Keratinocyte (primary cell): Measurements from ENCODE around the gene NUAK1. TPM values are rescaled to one million over a fixed set of nuclear protein-coding genes. Genes with fewer than 3 reads are reported as not detected.

Experiments used
- DNase-seq: peaks from one replicate; pipeline ENCODE4 v3.0.0-alpha.2; 2011; ENCODE audit warnings: low read depth, missing footprints, low spot score
- FAIRE-seq: peaks from 2 replicates; lab custom pipeline; 2011; peaks lifted over from hg19 to GRCh38; lab: Jason Lieb, UNC
- H2AFZ ChIP-seq: 2 replicates; pipeline ENCODE4 v1.6.0; 2012; ENCODE audit warnings: low read length, control low read depth, inconsistent platforms; ENCODE audit not compliant: control insufficient read depth
- H3K27ac ChIP-seq: 2 replicates; pipeline ENCODE4 v1.5.1; 2011; ENCODE audit warnings: low read length; ENCODE audit not compliant: control insufficient read depth, insufficient read depth
- H3K27me3 ChIP-seq: 3 replicates; pipeline ENCODE4 v1.6.0; 2011; ENCODE audit warnings: low read length; ENCODE audit not compliant: control insufficient read depth, insufficient read depth; ENCODE audit errors: extremely low read depth
- H3K36me3 ChIP-seq, 2 experiments: 2 replicates in 1 of 2; 3 replicates in 1 of 2; pipeline ENCODE4 v1.5.1; 2011; ENCODE audit warnings: low read length in 2 of 2, mild to moderate bottlenecking in 1 of 2; ENCODE audit not compliant: control insufficient read depth in 2 of 2, insufficient read depth in 2 of 2; ENCODE audit errors: extremely low read depth in 1 of 2
- H3K4me1 ChIP-seq: 3 replicates; pipeline ENCODE4 v1.5.1; 2011; ENCODE audit warnings: low read length; ENCODE audit not compliant: control insufficient read depth, insufficient read depth; ENCODE audit errors: extremely low read depth
- H3K4me2 ChIP-seq: 3 replicates; pipeline ENCODE4 v1.6.0; 2011; ENCODE audit warnings: low read depth, low read length; ENCODE audit not compliant: control insufficient read depth, insufficient read depth; ENCODE audit errors: extremely low read depth
- H3K4me3 ChIP-seq, 3 experiments: fragments of 200-600 bp in 1 of 3; sonication (generic) in 1 of 3; 2 replicates in 2 of 3; 3 replicates in 1 of 3; pipeline ENCODE4 v1.5.1; 2011 to 2016; ENCODE audit warnings: low read length in 3 of 3, mild to moderate bottlenecking in 3 of 3, control low read depth in 2 of 3, inconsistent platforms in 1 of 3, low read depth in 1 of 3, mixed read lengths in 1 of 3, mixed run types in 1 of 3, moderate library complexity in 1 of 3; ENCODE audit not compliant: control insufficient read depth in 2 of 3, insufficient read depth in 2 of 3; ENCODE audit errors: extremely low read depth in 1 of 3
- H3K79me2 ChIP-seq: 2 replicates; pipeline ENCODE4 v1.6.0; 2012; ENCODE audit warnings: low read length; ENCODE audit not compliant: control insufficient read depth, insufficient read depth
- H3K9ac ChIP-seq: 3 replicates; pipeline ENCODE4 v1.6.0; 2011; ENCODE audit warnings: low read length; ENCODE audit not compliant: control insufficient read depth, insufficient read depth; ENCODE audit errors: extremely low read depth
- H3K9me1 ChIP-seq: 3 replicates; pipeline ENCODE4 v1.6.0; 2011; ENCODE audit warnings: low read length; ENCODE audit not compliant: control insufficient read depth, insufficient read depth; ENCODE audit errors: extremely low read depth
- H3K9me3 ChIP-seq: 2 replicates; pipeline ENCODE4 v1.5.1; 2012; ENCODE audit warnings: low read depth, low read length; ENCODE audit not compliant: control insufficient read depth
- H4K20me1 ChIP-seq: 3 replicates; pipeline ENCODE4 v1.6.0; 2011; ENCODE audit warnings: low read length; ENCODE audit not compliant: control insufficient read depth, insufficient read depth; ENCODE audit errors: extremely low read depth
- EZH2 ChIP-seq: IDR thresholded peaks from one replicate; pipeline ENCODE4 v1.6.1; 2012; ENCODE audit warnings: inconsistent platforms, mild to moderate bottlenecking, low read length, moderate library complexity
- dilution Hi-C: fragments of 300-500 bp; cut with MboI; formaldehyde crosslinking; loops from one replicate; pipeline ENCODE4 v1.7.0; 2020; ENCODE audit warnings: low sequenced_read_pairs; ENCODE audit not compliant: extremely low pct_ligation_motif_present
- polyA plus RNA-seq, 5 experiments: library from polyadenylated mRNA; depleted of rRNA in 3 of 5; stranded (reverse) in 3 of 5; stranded (forward) in 1 of 5; unstranded in 1 of 5; fragments of >200 nt; gene quantifications; 1 replicate in 1 of 5; 2 replicates in 3 of 5; 3 replicates in 1 of 5; pipeline versions ENCODE4 v1.2.1 to v1.2.3, GENCODE V29; 2011 to 2012; ENCODE audit warnings: missing spikeins in 2 of 5, low read depth in 1 of 5, low replicate concordance in 1 of 5
- TF ChIP-seq, protein P1 (sequence below), 3 experiments: IDR thresholded peaks in 1 of 3; conservative IDR thresholded peaks in 1 of 3; optimal IDR thresholded peaks in 1 of 3; 2 replicates in 2 of 3; 3 replicates in 1 of 3; pipeline versions ENCODE3 to v1.5.1; 2011; ENCODE audit warnings: low read length in 3 of 3, mild to moderate bottlenecking in 3 of 3, moderate library complexity in 2 of 3, control low read depth in 1 of 3, inconsistent platforms in 1 of 3; ENCODE audit not compliant: insufficient read depth in 2 of 3; ENCODE audit errors: extremely low read depth in 1 of 3

Gene NUAK1
- polyA plus RNA-seq, 1 donor (not counting 4 experiments of a cell fraction or from before 2014, with no cell fraction given), result 12.3 TPM

DNA sequence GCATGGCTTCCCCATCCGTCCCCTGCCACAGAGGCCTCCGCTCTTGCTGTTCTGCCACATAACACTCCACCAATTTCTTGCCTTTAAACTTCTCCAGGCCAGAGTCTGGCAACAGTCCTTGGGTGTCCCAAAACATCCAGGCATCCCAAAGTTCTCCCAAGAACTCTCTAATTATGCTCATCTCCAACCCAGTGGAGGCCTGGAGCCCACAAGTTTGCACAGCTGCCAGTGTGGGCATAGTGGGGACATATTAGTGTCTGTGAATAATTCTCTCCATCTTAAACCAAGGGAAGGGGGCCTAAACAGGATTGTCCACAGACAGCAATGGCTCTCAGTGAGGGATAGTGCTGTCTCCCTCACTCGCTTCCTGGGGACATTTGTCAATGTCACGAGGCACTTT, 124.8 kb downstream of the NUAK1 start:
- no peaks in the 10 kb centered on the region for H3K27me3 ChIP-seq
- no peak overlapping the region for H3K4me2 ChIP-seq
- no peaks in the 10 kb centered on the region for H3K79me2 ChIP-seq
- H3K9me3 ChIP-seq, result no peaks in the 10 kb centered on the region
- H2AFZ ChIP-seq, result no peak overlapping the region
- FAIRE-seq, result no peak
- TF ChIP-seq, protein P1, sequence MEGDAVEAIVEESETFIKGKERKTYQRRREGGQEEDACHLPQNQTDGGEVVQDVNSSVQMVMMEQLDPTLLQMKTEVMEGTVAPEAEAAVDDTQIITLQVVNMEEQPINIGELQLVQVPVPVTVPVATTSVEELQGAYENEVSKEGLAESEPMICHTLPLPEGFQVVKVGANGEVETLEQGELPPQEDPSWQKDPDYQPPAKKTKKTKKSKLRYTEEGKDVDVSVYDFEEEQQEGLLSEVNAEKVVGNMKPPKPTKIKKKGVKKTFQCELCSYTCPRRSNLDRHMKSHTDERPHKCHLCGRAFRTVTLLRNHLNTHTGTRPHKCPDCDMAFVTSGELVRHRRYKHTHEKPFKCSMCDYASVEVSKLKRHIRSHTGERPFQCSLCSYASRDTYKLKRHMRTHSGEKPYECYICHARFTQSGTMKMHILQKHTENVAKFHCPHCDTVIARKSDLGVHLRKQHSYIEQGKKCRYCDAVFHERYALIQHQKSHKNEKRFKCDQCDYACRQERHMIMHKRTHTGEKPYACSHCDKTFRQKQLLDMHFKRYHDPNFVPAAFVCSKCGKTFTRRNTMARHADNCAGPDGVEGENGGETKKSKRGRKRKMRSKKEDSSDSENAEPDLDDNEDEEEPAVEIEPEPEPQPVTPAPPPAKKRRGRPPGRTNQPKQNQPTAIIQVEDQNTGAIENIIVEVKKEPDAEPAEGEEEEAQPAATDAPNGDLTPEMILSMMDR (optimal IDR thresholded peaks at IDR 0.05 in 1 of 3, IDR thresholded peaks at IDR 0.05 in 1 of 3, conservative IDR thresholded peaks at IDR 0.05 in 1 of 3; ENCODE audit: extremely low read depth in 1 of 3, insufficient read depth in 2 of 3, low read length in 3 of 3), result no peak
- no peak for TF ChIP-seq EZH2
- no peaks in the 10 kb centered on the region for H3K36me3 ChIP-seq
- H3K4me1 ChIP-seq, result no peaks in the 10 kb centered on the region
- dilution Hi-C loops, result no loop called here
- DNase-seq, result no peak
- no peaks in the 10 kb centered on the region for H3K9me1 ChIP-seq
- no peak overlapping the region for H3K4me3 ChIP-seq
- no peak overlapping the region for H3K27ac ChIP-seq
- H4K20me1 ChIP-seq, result no peaks in the 10 kb centered on the region
- H3K9ac ChIP-seq, result no peak overlapping the region

Other genes starting within 250 kb of the NUAK1 start
- 84.5 to 123 TPM (median 84.7 TPM) in 3 replicates for gene CKAP4, start 109.1 kb upstream of the NUAK1 start, polyA plus RNA-seq
- 5.4 to 6.5 TPM (median 6.1 TPM) in 3 replicates for gene TCP11L2, start 163.8 kb upstream of the NUAK1 start, polyA plus RNA-seq
- 9.1 to 13.9 TPM (median 12.3 TPM) in 3 replicates for gene POLR3B, start 218.8 kb upstream of the NUAK1 start, polyA plus RNA-seq